Fibroblast of lung (primary cell): ENCODE data around the gene PCGF6.

Experiments used
- CTCF ChIP-seq, 2 donors: IDR thresholded peaks in 1 of 2; conservative IDR thresholded peaks in 1 of 2; 1 replicate in 1 of 2; 2 replicates in 1 of 2; pipeline ENCODE4 v1.5.1; 2011 to 2012; ENCODE audit warnings: low read length in 2 of 2, control low read depth in 1 of 2, inconsistent platforms in 1 of 2, low read depth in 1 of 2, mild to moderate bottlenecking in 1 of 2
- EZH2 ChIP-seq: IDR thresholded peaks from 2 replicates; pipeline ENCODE4 v1.5.1; 2012; ENCODE audit warnings: low read length, control low read depth, mild to moderate bottlenecking; ENCODE audit errors: missing control alignments

- TF ChIP-seq CTCF (conservative IDR thresholded peaks at IDR 0.05 in 1 of 2, IDR thresholded peaks at IDR 0.05 in 1 of 2; ENCODE audit: low read depth in 1 of 2, low read length in 2 of 2) (no peak), EZH2 (no peak)
Observed at GRCh38 chr10:103394180-103394579, 43.2 kb upstream of the PCGF6 start.
